Measurements from ENCODE around the gene MB.

MB gene

DNA sequence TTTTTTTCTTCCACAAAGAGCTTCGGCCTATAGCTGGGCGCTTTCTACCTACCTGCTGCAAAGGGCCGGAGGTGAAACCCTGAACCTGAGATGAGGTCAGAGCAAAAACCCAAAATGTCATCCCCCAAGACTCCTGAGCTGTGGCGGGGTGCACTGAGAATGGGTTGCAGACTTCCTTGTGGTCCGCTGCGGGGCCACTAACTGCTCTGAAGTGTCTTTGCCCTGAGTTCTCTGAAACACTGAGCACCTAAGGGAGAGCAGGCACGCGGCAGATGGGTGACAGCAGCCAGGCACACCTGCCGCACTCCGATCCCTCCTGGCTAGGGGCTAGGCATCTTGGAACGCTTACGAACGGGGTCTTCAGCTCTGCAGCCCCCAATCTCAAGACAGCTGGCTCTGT lies 47.2 kb downstream of the MB start:
- H3K9me3 ChIP-seq (ENCODE audit: severe bottlenecking), result no peaks in the 10 kb centered on the region
- TF ChIP-seq, protein P1, sequence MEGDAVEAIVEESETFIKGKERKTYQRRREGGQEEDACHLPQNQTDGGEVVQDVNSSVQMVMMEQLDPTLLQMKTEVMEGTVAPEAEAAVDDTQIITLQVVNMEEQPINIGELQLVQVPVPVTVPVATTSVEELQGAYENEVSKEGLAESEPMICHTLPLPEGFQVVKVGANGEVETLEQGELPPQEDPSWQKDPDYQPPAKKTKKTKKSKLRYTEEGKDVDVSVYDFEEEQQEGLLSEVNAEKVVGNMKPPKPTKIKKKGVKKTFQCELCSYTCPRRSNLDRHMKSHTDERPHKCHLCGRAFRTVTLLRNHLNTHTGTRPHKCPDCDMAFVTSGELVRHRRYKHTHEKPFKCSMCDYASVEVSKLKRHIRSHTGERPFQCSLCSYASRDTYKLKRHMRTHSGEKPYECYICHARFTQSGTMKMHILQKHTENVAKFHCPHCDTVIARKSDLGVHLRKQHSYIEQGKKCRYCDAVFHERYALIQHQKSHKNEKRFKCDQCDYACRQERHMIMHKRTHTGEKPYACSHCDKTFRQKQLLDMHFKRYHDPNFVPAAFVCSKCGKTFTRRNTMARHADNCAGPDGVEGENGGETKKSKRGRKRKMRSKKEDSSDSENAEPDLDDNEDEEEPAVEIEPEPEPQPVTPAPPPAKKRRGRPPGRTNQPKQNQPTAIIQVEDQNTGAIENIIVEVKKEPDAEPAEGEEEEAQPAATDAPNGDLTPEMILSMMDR (IDR thresholded peaks at IDR 0.05; ENCODE audit: low read depth, low read length), result no peak
- peaks cover 12% of the 10 kb centered on the region for H3K27me3 ChIP-seq (ENCODE audit: insufficient read depth, low read depth, severe bottlenecking)
- no peak overlapping the region for H3K27ac ChIP-seq
- no peak overlapping the region for H3K4me3 ChIP-seq (ENCODE audit: low read depth, low read length)
- no peak for DNase-seq
- H3K36me3 ChIP-seq, result no peaks in the 10 kb centered on the region

- Histone ChIP-seq H3K4me3 (ENCODE audit: low read depth, low read length) (no peak overlapping the region), H3K27me3 (ENCODE audit: insufficient read depth, low read depth, severe bottlenecking) (peaks cover 12% of the 10 kb centered on the region), H3K27ac (no peak overlapping the region), H3K9me3 (ENCODE audit: severe bottlenecking) (no peaks in the 10 kb centered on the region), H3K36me3 (no peaks in the 10 kb centered on the region)
- TF ChIP-seq, protein P1 (IDR thresholded peaks at IDR 0.05; ENCODE audit: low read depth, low read length), result no peak
- peak; percentile 79 for DNase-seq
Observed at GRCh38 chr22:35568751-35569739, 48.1 kb downstream of the MB start.

- DNase-seq, result no peak
- Histone ChIP-seq H3K4me3 (ENCODE audit: low read depth, low read length) (no peak overlapping the region; the same call in 1 of the 2 replicates), H3K27me3 (ENCODE audit: insufficient read depth, low read depth, severe bottlenecking) (peaks cover 12% of the 10 kb centered on the region), H3K36me3 (no peaks in the 10 kb centered on the region), H3K9me3 (ENCODE audit: severe bottlenecking) (no peaks in the 10 kb centered on the region), H3K27ac (no peak overlapping the region)
- TF ChIP-seq, protein P1 (IDR thresholded peaks at IDR 0.05; ENCODE audit: low read depth, low read length), result no peak
Observed at GRCh38 chr22:35567351-35568141, 49.6 kb downstream of the MB start.

DNA sequence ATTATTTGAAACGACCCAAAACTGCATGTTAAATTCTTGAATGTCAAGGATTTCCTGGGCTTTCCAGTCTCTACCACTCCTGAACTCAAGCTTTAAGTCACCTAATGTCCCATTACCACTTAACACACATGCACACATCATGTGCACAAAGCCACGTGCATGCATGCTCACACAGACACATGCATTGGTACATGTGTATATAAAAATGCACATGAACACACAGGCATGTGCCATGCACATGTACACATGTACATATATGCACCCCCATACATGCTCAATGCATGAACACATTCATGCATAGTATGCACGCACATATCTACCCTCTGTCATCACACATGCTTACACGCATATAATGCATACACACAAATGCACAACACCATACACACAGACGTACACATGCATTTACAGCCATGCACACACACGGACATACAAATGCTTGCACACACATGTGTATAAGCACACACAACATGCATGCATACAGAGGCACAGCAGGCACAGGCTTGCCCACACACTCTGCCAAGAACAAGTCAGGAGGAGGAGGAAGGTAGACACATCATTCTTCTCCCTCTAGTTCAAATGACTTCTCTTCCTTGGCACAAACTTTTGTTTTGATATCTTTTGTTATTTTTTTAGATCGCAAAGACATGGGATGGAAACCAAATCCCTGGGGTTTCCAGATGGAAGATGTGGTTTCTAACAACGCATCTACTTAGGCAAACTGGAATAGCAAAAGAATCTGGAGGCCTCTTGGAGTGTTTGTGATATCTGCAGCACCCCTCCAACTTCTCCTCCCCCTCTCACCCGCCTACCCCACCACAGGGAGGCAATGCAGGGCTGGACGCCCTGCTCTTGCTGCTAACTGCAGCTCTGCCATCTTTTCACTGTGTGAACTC lies 51.9 kb downstream of the MB start:
- TF ChIP-seq, protein P1 (IDR thresholded peaks at IDR 0.05; ENCODE audit: low read depth, low read length), result no peak
- H3K9me3 ChIP-seq (ENCODE audit: severe bottlenecking), result no peaks in the 10 kb centered on the region

DNA sequence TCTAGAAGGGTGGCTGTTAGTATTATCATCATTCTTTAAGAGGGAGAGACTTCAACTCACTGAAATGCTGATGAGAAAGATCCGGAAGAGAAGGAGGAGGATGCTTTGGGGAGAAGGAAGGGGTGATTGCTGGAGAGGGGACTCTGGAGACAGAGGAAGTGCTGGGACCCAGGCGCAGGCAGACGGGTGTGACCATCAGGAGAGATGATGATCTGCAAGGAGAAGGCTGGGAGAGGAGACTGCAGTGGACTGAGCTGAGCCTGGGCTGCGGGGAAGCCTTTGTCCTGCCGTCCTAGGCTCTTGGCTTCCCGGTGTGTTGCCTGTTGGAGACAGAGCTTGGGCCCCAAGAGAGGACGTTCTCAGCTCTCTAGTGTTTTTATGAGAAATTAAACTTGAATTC lies 53.9 kb downstream of the MB start:
- no peak for DNase-seq
- Histone ChIP-seq H3K27me3 (ENCODE audit: insufficient read depth, low read depth, severe bottlenecking) (peaks cover 8% of the 10 kb centered on the region), H3K36me3 (no peaks in the 10 kb centered on the region), H3K9me3 (ENCODE audit: severe bottlenecking) (peaks cover 5% of the 10 kb centered on the region), H3K4me3 (ENCODE audit: low read depth, low read length) (no peak overlapping the region), H3K27ac (no peak overlapping the region)
- TF ChIP-seq, protein P1 (IDR thresholded peaks at IDR 0.05; ENCODE audit: low read depth, low read length), result no peak

More for the DNA sequence above, 51.9 kb downstream of the MB start:
- no peak overlapping the region for H3K27ac ChIP-seq
- DNase-seq, result no peak
- H3K36me3 ChIP-seq, result no peaks in the 10 kb centered on the region
- H3K4me3 ChIP-seq (ENCODE audit: low read depth, low read length), result no peak overlapping the region
- peaks cover 12% of the 10 kb centered on the region for H3K27me3 ChIP-seq (ENCODE audit: insufficient read depth, low read depth, severe bottlenecking)
